NCI-H446 (cell line): ENCODE results near the gene ADK.
A peak's percentile ranks its signal among the peaks of the same experiment; 100 is the strongest.
"Not testable (repeated sequence)": the region's sequence is repeated elsewhere in the genome, so short reads cannot be mapped to it uniquely, and the experiment has no call there.

Experiments used
- DNase-seq, 2 experiments: peaks; one replicate each; lab custom pipeline; 2025; lab: John Stamatoyannopoulos, UW

ADK gene

GRCh38 chr10:74556072-74556705 lies 405.2 kb downstream of the ADK start:
- no peak for DNase-seq

GRCh38 chr10:74557098-74557497 lies 406.1 kb downstream of the ADK start:
- DNase-seq: no peak

- DNase-seq: no peak
These were observed 407.4 kb downstream of the ADK start for GRCh38 chr10:74558403-74558802.

- no peak for DNase-seq
These were observed 407.9 kb downstream of the ADK start for GRCh38 chr10:74558897-74559296.

GRCh38 chr10:74568896-74569295 lies 417.9 kb downstream of the ADK start:
- DNase-seq: not testable (repeated sequence)

- not testable (repeated sequence) for DNase-seq
These were observed 422.5 kb downstream of the ADK start for GRCh38 chr10:74573497-74573896.

GRCh38 chr10:74575191-74575720 lies 424.2 kb downstream of the ADK start:
- no peak for DNase-seq

- no peak for DNase-seq
These were observed 424.9 kb downstream of the ADK start for GRCh38 chr10:74575912-74576311.

GRCh38 chr10:74576586-74576985 lies 425.6 kb downstream of the ADK start:
- DNase-seq: no peak

- DNase-seq: not testable (repeated sequence)
These were observed 429.4 kb downstream of the ADK start for GRCh38 chr10:74580438-74580837.

GRCh38 chr10:74582566-74582965 lies 431.5 kb downstream of the ADK start:
- no peak for DNase-seq

- DNase-seq: peak in 1 of 2 experiments; percentile 24
These were observed 434.4 kb downstream of the ADK start for GRCh38 chr10:74585231-74586087.

- peak in 1 of 2 experiments; percentile 8 for DNase-seq
These were observed 435.1 kb downstream of the ADK start for GRCh38 chr10:74586088-74586585.

- DNase-seq: peak in 1 of 2 experiments; percentile 37
These were observed 436.3 kb downstream of the ADK start for GRCh38 chr10:74587109-74587854.

GRCh38 chr10:74589226-74589673 lies 438.2 kb downstream of the ADK start:
- peak; percentile 81 to 97 for DNase-seq

- no peak for DNase-seq
These were observed 438.8 kb downstream of the ADK start for GRCh38 chr10:74589851-74590250.

GRCh38 chr10:74593470-74593869 lies 442.4 kb downstream of the ADK start:
- DNase-seq: no peak

GRCh38 chr10:74596713-74597112 lies 445.7 kb downstream of the ADK start:
- no peak for DNase-seq

GRCh38 chr10:74598891-74599566 lies 448.0 kb downstream of the ADK start:
- DNase-seq: no peak

- DNase-seq: no peak
These were observed 448.7 kb downstream of the ADK start for GRCh38 chr10:74599672-74600071.

GRCh38 chr10:74600170-74600569 lies 449.1 kb downstream of the ADK start:
- no peak for DNase-seq
